Stimulated activated CD8-positive, alpha-beta memory T cell treated with anti-CD3 and anti-CD28 coated beads, Interleukin-2, amount 100 ng/mL, for 1 hour (primary cell): Measurements from ENCODE around the gene SEPTIN8.

Experiments used
- DNase-seq, 2 donors: peaks; one replicate each; pipeline ENCODE4 v3.0.0-alpha.2; 2020; ENCODE audit warnings: low read depth in 2 of 2

SEPTIN8 gene

DNA sequence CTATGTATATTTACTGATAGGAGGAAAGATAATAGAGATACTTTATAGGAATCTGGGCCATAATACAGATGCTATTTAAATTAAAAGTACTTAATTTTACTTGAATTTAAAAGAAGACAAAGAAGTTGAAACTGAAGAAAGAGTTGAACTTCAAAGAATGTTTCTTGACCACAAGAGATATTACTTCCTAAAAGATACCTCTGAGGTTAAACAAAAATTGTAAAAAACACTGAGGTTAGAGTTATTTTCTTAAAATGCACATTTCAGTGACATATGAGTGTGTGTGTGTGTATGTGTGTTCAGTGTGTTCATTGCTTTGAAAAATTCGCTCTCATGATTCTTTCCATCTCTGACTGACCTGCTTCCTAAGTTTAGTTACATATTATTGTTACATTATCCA is 3.5 kb upstream of the SEPTIN8 start:
- no peak for DNase-seq

DNA sequence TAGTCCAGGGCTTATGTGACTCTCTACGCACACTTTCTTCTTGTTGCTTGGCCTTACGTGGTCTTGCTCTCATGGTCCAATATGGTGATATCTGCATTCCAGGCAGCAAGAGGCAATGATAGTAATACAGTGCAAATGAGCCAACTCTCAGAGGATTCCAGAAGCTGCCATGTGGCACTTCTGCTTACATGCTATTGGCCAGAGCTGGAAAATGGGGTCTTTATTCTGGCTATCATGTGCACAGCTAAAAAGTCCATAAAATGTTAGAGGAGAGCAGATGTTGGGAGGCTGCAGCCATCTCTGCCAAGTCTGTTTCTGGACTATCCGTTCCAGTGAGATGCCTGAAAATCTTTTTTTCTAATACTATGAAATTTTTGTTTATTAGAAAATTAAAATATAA is 2.9 kb upstream of the SEPTIN8 start:
- DNase-seq: no peak

DNA sequence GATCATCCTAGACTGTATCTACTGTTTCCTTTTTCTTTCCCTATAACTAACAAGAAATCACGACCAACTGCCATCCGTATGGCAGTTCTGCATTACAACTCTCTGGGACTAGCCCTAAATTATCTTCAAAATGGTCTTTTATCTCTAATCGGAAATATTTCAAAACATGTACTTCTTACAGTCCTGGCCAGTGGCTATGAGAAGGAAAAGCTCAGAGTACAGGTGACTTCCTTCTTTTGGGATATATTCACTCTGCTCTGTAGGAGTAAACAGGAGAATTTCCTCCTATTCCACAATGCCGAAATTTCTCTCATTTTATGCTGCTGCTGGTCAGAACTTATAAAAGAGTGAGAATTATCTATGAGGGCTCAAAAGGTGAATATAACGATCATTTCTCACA is 1.8 kb upstream of the SEPTIN8 start:
- no peak for DNase-seq

DNA sequence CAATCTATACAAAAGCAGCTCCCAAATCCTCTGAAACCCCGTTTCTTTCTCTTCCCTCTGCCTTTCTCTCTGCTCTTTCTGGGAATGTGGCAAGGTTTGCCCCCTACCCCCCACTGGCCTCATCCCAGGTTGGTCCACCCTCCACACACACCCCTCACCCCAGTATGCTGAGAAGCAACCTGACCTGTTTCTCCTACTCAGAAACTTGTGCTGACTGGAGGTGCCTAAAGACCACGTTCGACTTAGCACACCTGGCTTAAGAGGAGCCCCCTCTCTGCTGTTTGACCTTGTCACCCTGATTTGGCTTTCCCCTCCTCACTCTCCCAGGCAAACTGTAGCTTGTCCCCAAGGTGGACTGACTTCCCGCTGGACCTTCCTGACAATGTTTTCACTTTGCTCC is 1.1 kb upstream of the SEPTIN8 start:
- DNase-seq: no peak

DNA sequence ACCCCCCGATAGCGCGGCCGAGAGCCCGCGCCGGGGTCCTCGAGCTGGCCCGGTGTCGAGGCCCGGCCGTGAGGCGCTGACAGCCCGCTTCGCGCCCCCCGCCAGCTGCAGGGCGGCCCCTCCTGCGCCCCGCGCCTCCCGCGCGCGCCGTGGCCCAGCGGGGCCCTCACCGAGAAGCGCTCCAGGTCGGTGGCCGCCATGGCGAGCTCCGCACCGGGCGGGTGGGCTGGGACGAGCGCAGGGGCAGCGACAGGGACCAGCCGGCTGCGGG is 166 bp downstream of the SEPTIN8 start:
- no peak for DNase-seq

DNA sequence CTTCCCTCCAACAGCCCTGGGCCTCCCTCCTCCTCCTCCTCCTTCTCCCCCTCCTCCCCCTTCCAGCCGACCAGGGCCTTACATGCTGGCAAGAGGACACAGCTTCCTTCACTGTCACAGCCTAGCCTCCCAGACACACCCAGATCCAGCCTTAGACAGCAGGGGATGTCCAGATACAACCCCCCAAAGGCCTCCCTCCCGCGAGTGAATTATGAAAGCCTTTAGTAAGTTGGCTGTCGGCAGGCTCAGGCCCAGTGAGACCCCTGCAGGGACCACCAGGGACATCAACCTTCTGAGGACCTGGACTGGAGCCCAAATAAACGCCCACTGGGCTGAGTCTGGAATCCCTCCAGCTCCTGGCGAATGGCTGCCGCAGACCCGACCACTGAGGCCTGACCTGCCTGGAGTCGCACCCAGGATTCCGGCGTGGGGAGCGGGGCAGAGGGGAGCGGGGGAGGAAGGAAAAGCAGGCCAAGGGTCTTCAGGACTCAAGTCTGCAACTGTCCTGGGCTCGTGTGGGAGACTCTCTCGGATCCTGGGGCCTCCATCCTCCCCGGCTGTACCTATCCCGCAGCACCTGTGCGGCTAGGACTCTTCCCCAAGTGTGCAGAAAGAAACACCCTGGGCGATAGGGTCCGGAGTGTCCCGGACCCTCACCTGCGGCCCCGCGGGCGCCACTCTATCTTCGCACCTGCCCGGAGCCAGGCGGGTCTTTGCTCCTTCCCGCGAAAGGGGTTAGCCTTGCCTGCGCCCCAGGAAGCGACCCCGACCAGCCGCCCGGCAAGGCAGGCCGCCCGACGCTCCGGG is 705 bp downstream of the SEPTIN8 start:
- no peak for DNase-seq

DNA sequence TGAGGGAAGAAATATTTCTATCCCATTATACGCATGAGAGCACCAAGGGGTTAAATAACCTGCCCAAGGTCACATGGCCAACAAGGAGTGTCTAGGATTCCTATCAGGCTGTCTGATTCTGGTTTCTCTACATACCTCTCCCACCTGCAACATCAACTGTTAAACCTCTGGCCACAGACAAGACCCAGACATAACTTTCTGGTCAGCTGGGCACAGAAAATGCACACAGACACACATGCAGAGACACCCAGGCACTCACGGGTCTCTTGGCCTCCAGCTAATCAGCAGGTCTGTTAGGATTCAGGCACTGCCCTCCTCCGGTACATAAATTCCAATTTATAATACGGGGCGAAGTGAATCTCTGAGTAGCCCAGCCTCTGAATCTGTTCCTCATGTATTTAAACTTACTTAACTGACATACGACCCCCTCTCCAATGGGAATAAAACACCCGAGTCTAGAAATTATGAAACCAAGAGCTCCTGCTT is 1.5 kb downstream of the SEPTIN8 start:
- no peak for DNase-seq

DNA sequence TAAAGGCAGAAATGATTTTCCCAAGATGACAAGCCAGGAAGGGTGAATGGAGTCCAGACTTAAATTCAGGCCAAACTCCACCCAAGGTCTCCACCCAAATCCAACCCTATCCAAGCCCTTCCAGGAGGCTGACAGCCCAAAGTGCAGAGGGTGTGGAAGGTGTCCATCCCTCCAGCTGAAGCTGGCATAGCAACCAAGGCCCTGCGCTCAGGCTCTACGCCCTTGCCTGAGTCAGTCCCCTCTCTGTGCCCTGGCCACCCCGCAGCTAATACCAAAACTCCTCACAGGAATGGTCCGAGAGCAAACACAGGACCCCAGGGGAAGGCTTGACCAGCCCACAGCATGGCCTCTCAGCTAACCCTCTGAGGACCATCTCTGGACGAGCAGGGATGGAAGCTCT is 2.1 kb downstream of the SEPTIN8 start:
- no peak for DNase-seq

DNA sequence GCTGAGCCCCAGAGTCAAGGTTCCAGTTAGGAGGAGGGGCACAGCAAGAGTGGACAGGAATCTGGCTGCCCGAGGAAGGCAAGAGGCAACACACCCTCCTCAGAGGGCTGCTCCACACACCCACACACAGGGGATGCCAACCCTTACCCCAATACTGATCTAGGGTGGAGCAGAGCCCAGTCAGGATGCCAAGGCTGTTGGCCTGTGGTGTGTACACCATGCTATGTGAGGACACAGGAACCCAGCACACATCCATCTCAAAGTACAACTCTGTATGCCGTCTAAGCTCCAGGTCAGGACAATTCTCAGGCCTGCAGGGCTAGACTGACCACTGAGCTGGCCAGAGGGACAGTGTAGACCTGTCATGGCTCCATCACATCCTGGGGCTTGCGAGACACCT is 2.6 kb downstream of the SEPTIN8 start:
- no peak for DNase-seq

DNA sequence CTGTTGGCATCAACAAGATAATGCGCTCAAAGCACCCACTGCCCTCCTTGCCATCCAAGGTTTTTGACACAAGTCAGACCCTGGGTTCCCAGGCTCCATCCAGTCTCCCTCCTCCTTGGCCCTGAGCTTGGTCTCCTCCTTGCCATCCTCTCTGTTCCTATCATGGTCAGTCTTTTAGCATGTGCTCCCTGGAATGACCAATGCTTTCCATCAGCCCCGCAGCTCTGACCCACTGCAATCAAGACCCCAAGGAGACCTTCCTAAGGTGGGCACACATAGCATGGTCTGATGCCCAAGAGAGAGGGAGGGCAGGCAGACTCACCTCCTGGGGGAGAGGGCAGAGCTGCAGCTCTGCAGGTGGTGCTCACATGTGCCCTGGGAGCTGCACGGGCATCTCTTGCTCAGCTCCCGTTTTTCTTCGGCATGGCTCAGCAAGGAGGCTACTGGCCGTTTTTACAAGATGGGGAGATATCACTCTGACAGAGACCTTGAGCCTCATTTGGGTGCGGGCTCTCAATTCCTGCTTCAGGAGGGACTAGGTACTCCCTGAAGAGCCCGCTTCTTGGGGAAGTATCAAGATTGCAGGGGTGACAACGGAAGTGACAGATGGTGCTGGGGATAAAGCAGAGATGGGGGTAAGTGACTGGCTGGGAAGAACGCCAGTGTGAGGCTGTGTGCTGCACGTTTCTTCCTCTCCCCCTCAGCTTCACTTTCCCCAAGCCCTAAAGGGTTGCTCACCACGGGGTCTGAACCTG is 3.3 kb downstream of the SEPTIN8 start:
- DNase-seq: no peak

DNA sequence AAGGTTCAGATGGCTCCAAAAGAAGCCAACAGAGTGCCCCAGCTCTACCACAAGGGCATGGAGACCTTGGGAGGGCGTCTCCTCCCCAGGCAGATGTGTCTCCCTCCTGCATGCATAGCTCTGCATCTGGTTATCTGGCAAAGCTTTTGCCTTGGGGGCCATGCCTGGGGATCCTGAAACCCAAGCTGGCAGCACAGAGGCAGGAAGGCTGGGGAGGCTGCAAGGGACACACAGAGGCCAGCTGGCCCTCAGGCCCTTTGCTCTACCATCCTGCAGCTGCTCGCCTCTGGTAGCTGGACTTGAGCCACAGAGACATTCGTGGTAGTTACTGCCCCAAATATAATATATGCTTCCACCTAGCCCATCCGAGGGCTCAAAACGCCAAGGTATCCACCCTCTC is 3.9 kb downstream of the SEPTIN8 start:
- DNase-seq: no peak

DNA sequence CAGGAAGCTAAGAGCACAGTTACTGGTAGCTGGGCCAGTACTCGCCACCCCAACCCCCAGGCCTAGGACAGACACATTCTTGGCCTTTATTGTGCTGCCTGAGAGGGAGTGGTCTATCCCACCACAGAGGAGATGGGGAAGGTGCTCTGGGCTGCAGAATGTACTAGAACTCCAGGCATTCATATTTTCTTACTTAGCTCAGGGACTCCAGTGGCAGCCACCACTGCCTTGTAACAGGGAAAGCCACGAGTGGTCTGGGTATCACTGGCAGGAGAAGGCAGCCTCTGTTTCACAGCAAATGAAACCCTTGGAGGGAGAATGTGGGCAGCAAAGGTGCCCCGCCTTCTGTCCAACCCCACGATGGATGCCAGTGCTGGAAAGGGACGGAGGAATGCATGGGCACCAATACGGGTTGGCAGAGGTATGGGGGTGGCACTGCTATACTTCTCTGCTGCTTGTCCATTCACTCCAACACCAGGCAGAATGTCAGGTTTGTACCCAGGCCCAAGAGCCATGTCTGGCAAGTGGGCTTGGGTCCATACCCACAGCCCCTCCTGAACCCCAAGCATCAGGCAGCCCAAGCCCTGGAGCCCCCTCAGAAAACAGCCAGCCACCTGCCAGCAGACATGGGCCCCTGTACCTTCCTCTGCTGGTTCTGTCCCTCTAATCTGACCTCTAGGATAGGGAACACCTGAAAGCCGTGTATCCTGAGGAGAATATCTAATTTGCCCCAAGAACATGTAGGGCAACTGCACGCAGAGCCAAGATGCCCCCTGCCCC is 4.6 kb downstream of the SEPTIN8 start:
- no peak for DNase-seq

DNA sequence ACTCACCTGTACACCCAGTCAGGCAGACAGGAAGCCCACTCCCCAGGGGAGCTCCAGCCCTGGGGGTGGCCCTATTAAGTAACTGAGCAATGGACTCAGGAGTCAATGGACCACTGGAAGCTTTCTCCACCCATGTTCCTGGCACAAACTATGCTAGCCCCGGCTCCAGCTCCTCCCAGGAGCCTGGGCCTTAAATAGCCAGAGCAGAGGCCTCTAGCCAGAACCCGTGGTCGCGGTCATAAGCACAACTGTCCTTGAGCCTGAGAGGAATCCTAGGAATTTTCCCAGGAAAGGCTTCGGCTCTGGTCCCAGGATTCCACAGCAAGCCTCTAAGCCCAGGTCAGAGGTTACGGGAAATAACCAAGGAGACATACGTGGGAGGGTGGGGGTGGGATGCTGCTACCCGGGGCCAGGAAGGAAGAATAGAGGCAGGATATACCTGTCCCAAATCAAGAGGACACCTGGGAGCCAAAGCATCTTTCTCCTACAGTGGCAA is 5.5 kb downstream of the SEPTIN8 start:
- no peak for DNase-seq

DNA sequence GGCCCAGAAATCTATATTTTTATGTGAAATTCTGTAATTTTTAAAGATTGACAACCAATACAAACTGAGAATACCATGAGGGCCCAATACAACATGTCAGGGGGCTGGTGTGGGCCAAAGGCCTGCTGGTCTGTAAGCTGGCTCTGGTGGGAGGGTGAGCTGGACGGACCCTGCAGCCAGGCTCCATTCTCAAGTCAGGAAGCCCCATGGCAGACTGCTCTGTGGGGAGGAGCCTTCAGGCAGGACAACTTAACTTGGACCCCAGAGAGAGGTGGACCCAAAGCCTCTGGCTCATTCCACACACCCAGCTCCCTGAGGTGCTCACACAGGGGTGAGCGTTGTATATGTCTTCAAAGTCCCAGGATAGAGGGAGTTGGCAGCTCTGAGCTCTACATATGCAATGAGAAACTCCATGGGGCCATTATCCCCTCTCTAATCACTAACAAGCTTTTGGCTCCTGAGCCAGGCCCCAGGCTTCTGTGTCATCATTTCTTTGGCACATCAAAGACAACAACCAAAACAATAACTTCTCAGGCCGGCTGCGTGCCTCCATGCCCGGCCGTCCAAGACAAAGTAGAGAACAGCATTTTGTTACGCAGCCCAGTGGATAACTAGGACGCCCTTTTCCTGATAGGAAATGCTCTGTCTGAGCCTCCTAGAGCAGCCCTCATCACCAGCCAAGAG is 6.4 kb downstream of the SEPTIN8 start:
- no peak for DNase-seq

DNA sequence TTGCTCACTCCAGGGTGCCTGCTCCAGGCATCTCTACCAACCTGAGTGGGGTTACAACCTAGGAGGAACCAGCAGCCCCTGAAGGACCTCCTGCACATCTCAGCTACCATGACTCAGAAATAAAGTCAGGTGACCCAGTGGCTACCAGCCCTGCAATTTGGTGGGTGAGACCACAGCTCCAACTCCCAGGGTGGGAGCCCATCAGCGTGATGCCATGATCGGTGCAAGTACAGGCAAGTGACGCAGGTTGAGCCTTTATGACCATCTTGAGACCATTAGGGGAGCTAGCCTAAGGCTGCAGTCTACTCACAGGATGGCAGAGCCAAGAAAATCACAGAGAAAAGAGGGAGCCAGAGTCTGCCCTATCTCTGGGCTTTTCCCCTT is 8.6 kb downstream of the SEPTIN8 start:
- DNase-seq: no peak

DNA sequence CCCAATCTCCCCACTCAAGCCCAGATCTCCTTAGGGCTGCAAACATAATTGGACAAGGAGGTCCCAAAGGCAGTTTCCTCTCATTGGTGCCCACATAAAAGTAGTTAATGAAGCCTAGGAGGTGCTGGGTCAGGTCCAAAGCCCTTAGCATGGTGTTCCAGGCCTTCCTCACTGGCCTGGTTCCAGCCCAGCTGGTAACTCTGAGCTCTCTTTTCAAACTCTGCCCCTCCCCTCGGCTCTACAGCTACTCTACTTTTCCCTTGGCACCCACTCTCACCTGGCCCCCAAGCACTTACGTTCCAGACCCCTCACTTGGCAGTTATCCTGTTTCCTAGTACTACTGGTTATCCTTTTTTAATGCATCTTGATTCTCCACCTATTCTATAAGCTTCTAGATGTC is 9.9 kb downstream of the SEPTIN8 start:
- DNase-seq: no peak

DNA sequence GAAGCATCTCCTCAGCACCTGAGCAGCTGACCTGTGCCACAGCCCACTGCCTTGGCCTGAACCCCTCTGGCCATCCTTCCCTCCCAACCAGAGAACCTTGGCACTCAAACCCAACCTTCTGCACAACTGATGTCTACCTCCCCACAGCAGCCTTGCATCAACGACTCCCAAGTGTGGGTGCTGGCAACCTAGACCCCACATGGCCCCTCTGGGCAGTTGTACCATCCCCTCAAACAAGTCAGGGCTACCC is 10.3 kb downstream of the SEPTIN8 start:
- no peak for DNase-seq

DNA sequence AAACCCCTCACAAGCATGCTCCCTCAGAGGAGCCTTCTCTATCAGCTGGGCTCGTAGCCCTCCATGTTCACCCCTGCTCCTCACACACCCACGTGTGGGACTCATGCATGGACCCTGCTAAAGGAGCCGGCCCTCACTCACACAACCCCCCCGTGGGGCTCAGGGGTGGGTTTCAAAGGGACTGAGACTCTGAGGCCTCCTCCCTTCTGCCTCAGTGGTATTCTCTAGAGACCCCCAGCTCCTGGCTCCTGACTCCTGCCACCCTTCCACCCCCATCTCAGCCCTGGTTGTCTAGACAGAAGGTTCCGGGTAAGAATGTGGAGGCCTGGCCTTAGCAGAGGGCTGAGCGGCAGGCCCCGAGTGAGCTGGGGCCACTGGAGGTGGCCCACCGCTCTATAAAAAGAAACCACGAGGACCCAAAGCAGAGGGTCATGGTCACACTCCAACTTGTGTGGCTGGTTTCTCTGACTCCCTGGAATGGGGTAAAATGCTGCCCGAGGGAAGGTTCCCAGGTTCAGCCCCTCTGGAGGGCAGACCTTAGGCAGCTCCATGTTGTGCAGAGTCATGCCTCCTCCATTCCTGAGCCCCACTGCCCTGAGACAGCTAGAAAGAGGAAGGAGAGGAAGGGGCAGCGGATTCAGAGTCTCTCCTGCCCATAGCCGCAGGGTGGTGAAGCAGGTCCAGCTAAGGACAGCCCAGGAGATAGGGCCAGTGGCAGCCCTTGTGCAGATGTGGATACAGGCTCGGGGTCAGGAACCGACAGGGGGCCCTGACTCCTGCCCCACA is 10.8 kb downstream of the SEPTIN8 start:
- no peak for DNase-seq

DNA sequence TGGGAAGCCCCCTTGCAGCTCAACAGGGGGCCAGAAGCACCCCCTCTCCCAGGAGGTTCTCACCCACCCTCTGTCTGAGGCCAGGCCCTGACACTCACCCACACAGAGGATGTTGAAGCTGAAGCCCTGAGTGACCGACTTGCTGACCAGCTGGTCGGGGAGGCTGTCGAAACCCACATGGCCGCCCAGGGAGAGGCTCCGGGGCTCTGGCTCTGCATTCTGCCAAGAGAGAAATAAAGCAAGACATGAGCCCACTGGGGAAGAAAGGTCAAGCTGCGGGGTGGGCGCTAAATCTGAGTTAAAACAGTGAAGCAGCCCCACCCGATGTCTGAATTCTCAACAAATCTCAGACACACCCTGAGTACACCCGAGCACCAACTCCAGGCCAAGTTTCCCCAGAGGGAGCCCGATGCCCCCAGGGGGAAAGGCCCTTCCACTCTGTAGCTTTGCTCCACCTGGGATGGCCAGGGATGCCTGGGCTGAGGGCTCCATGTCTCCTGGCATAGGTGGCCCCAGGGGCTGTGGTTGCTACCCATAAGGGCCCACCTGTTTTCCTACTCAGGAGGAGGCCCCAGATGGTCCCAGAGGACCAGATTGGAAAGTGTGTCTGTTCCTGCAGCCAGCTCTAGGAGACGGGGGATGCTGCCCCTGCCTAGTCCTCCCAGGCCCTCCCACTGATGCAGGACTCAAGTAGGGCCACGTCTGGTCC is 11.6 kb downstream of the SEPTIN8 start:
- DNase-seq: no peak

DNA sequence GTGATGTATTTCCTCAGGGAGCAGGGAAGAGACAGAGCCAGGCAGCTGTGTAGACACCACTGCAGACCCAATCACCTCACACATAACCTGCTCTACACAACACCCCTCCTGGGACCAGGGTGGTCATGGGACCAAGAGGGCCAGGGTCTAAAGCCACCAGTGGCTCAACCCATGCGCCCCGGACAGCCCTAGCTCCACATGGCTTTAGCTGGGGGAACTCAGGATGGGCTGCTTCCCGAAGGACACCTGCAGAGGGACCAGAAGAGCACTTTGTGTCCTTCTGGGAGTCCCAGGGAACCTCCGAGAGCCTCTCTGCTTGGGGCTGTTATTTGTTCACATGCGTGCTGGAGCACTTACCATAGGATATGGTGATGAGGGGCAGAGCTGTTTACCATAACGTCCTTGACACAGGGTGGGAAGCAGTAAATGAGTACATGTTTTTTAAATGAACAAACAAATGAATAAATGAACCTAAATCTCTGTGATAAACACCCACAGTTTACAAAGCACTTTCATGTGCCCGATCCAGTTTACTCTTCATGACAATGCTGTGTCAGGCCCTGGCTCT is 12.3 kb downstream of the SEPTIN8 start:
- DNase-seq: no peak

DNA sequence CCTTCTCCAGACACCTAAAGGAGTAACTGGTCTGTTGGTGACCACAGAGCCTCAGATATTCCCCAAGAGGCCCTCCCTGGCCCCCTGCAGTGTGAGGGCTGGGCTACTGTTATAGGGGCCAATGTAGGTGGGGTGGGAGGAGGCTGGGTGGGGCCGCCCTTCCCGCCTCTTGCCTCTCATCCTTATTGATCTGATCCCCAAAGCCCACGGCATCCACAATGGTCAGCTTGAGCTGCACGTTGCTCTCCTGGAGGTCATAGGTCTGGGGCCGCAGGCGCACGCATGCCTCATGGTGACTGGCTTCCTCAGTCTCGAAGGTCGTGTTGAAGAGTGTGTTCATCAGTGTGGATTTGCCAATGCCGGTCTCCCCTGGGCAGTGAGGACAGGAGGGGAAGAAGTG is 13.0 kb downstream of the SEPTIN8 start:
- no peak for DNase-seq
